PC-3 (cell line): ENCODE data around the gene LPCAT1. TPM values are rescaled to one million over a fixed set of nuclear protein-coding genes. Genes with fewer than 3 reads are reported as not detected.
"Not testable (repeated sequence)": the region's sequence is repeated elsewhere in the genome, so short reads cannot be mapped to it uniquely, and the experiment has no call there.

Experiments used
- ATAC-seq: fragments of 200-7000 bp; cut with Tn5 transposase; 2 replicates; pipeline ENCODE4 v1.9.1; 2020; ENCODE audit warnings: mild to moderate bottlenecking, moderate library complexity
- BruUV-seq: library from RNA; stranded (reverse); fragments of 400-500 nt; replicated peaks from 2 replicates; lab custom pipeline; 2021; lab: Mats Ljungman, UMichigan
- CTCF ChIA-PET: fragments of 300-600 bp; sonication (Branson Sonifier 250); formaldehyde crosslinking; loops from one replicate; lab custom pipeline; 2022; ENCODE audit warnings: antibody characterized with exemption; lab: Charles Lee
- POLR2A ChIA-PET: fragments of 300-600 bp; sonication (Branson Sonifier 250); formaldehyde crosslinking; loops from one replicate; lab custom pipeline; 2022; ENCODE audit warnings: antibody characterized with exemption; ENCODE audit not compliant: unreplicated experiment; lab: Charles Lee
- DNase-seq: peaks from one replicate; pipeline ENCODE4 v3.0.0-alpha.2; 2015
- H2AFZ ChIP-seq: fragments of 300-600 bp; sonication (generic); 2 replicates; pipeline ENCODE4 v1.6.0; 2016; ENCODE audit warnings: antibody characterized with exemption, low read length
- H3F3A ChIP-seq: fragments of 300-600 bp; sonication (generic); one replicate; pipeline ENCODE4 v1.6.0; 2017; ENCODE audit warnings: antibody characterized with exemption, low read length, control low read depth, mild to moderate bottlenecking; ENCODE audit not compliant: unreplicated experiment
- H3K27ac ChIP-seq: fragments of 300-600 bp; sonication (generic); 2 replicates; pipeline ENCODE4 v1.5.1; 2016; ENCODE audit warnings: mild to moderate bottlenecking, low read length
- H3K27me3 ChIP-seq: fragments of 300-600 bp; sonication (generic); 2 replicates; pipeline ENCODE4 v1.6.1; 2016; ENCODE audit warnings: low read length, mixed read lengths
- H3K36me3 ChIP-seq: fragments of 300-600 bp; sonication (generic); 2 replicates; pipeline ENCODE4 v1.6.1; 2016; ENCODE audit warnings: low read depth, mixed run types, low read length, mixed read lengths
- H3K4me1 ChIP-seq: fragments of 300-600 bp; sonication (generic); 2 replicates; pipeline ENCODE4 v1.5.1; 2016; ENCODE audit warnings: low read length; ENCODE audit not compliant: insufficient read depth
- H3K4me2 ChIP-seq: fragments of 300-600 bp; sonication (generic); 2 replicates; pipeline ENCODE4 v1.6.0; 2016; ENCODE audit warnings: low read length
- H3K4me3 ChIP-seq: fragments of 300-600 bp; sonication (generic); 2 replicates; pipeline ENCODE4 v1.5.1; 2016; ENCODE audit warnings: mild to moderate bottlenecking, low read length, mixed read lengths
- H3K79me2 ChIP-seq: fragments of 300-600 bp; sonication (generic); 2 replicates; pipeline ENCODE4 v1.6.1; 2017; ENCODE audit warnings: low read length, mixed read lengths
- H3K9ac ChIP-seq: fragments of 300-600 bp; sonication (generic); 2 replicates; pipeline ENCODE4 v1.6.0; 2016; ENCODE audit warnings: mild to moderate bottlenecking, low read length
- H3K9me2 ChIP-seq: fragments of 300-600 bp; sonication (generic); replicated peaks from 2 replicates; pipeline ENCODE4 v1.6.1; 2016; ENCODE audit warnings: mixed run types, low read length, mixed read lengths
- H3K9me3 ChIP-seq: fragments of 300-600 bp; sonication (generic); 2 replicates; pipeline ENCODE4 v1.6.1; 2016; ENCODE audit warnings: low read length, mixed read lengths
- H4K20me1 ChIP-seq: fragments of 300-600 bp; sonication (generic); 2 replicates; pipeline ENCODE4 v1.6.1; 2016; ENCODE audit warnings: low read length, mixed read lengths
- EZH2 ChIP-seq: fragments of 300-600 bp; sonication (generic); IDR thresholded peaks from one replicate; pipeline ENCODE4 v1.6.1; 2017; ENCODE audit warnings: antibody characterized with exemption, mild to moderate bottlenecking, low read length; ENCODE audit not compliant: unreplicated experiment
- EZH2phosphoT487 ChIP-seq: fragments of 300-600 bp; sonication (generic); IDR thresholded peaks from 2 replicates; pipeline ENCODE4 v1.6.1; 2018; ENCODE audit warnings: mild to moderate bottlenecking, antibody characterized with exemption, low read length, borderline replicate concordance
- intact Hi-C: fragments of 100-400 bp; cut with micrococcal nuclease; formaldehyde crosslinking; loops from 2 replicates; pipeline ENCODE4 v1.9.0; 2023
- total RNA-seq: library from RNA; depleted of rRNA; stranded (reverse); fragments of >200 nt; gene quantifications from 2 replicates; pipeline ENCODE4 v1.2.3, GENCODE V29; 2014
- TF ChIP-seq, protein P1 (sequence below): fragments of 300-600 bp; sonication (generic); conservative IDR thresholded peaks from 2 replicates; pipeline ENCODE4 v1.5.1; 2017; ENCODE audit warnings: antibody characterized with exemption, low read depth, mild to moderate bottlenecking, low read length

Gene LPCAT1
- total RNA-seq, 1 experiment from 2014 or later, result 121 TPM

DNA sequence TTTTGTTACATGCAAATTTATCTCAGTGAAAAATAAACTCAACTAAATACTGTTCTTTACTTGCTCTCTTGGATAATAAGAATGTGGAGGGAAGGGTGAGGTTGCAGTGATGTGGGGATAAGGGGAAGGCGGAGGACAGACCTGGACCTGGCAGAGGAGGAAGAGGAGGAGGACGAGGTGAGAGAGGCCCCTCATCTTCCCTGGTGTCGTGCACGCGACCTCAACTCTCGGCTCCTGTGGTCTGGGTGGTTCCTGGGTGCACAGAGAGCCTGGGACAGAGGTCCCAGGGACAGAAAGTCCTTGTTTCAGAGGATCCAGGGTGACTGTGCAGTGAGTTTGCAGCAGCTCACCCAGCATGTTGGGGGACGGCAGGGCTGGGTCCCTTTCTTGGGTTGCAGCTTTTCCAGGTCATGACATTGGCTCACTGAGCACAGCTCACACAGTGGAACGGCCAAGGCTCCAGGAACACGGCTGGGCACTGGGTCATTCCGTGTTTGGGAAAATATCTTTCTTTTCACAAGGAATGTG is 37.7 kb upstream of the LPCAT1 start:
- CTCF ChIA-PET, result no interaction called here
- Histone ChIP-seq H3K4me2 (no peak overlapping the region), H3K9ac (no peak overlapping the region), H3F3A (no peaks in the 10 kb centered on the region), H2AFZ (no peak overlapping the region), H3K4me3 (no peak overlapping the region), H3K36me3 (no peaks in the 10 kb centered on the region), H3K9me2 (no peaks in the 10 kb centered on the region), H3K27me3 (no peaks in the 10 kb centered on the region), H3K79me2 (0 out of 2 replicates have a peak, but pooled peaks cover 6% of the 10 kb centered on the region), H3K27ac (no peak overlapping the region), H3K9me3 (no peaks in the 10 kb centered on the region), H4K20me1 (no peaks in the 10 kb centered on the region), H3K4me1 (peaks cover 46% of the 10 kb centered on the region)
- POLR2A ChIA-PET, result no interaction called here
- intact Hi-C loops, result no loop called here
- no peak for ATAC-seq
- TF ChIP-seq EZH2phosphoT487 (no peak), EZH2 (no peak)
- TF ChIP-seq, protein P1, sequence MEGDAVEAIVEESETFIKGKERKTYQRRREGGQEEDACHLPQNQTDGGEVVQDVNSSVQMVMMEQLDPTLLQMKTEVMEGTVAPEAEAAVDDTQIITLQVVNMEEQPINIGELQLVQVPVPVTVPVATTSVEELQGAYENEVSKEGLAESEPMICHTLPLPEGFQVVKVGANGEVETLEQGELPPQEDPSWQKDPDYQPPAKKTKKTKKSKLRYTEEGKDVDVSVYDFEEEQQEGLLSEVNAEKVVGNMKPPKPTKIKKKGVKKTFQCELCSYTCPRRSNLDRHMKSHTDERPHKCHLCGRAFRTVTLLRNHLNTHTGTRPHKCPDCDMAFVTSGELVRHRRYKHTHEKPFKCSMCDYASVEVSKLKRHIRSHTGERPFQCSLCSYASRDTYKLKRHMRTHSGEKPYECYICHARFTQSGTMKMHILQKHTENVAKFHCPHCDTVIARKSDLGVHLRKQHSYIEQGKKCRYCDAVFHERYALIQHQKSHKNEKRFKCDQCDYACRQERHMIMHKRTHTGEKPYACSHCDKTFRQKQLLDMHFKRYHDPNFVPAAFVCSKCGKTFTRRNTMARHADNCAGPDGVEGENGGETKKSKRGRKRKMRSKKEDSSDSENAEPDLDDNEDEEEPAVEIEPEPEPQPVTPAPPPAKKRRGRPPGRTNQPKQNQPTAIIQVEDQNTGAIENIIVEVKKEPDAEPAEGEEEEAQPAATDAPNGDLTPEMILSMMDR, result no peak
- BruUV-seq, result no TSS peak
- DNase-seq, result no peak

DNA sequence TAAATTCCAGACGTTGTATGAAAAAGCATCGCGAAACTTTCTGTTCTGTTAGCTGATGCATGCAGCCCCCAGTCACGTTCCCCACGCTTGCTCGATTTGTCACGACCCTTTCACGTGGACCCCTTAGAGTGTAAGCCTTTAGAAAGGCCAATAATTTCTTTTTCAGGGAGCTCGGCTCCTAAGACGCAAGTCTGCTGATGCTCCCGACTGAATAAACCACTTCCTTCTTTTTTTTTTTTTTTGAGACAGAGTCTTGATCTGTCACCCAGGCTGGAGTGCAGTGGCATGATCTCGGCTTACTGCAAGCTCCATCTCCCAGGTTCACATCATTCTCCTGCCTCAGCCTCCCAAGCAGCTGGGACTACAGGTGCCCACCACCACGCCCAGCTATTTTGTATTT is 36.7 kb upstream of the LPCAT1 start:
- H3F3A ChIP-seq, H3K4me3 ChIP-seq, POLR2A ChIA-PET, intact Hi-C loops, H3K79me2 ChIP-seq, H3K4me2 ChIP-seq, H3K9me3 ChIP-seq, H3K27me3 ChIP-seq, H2AFZ ChIP-seq, ATAC-seq, BruUV-seq, H4K20me1 ChIP-seq, H3K36me3 ChIP-seq, CTCF ChIA-PET, H3K9ac ChIP-seq, H3K9me2 ChIP-seq, DNase-seq, H3K27ac ChIP-seq: not testable (repeated sequence)
- H3K4me1 ChIP-seq, result peaks cover 48% of the 10 kb centered on the region

DNA sequence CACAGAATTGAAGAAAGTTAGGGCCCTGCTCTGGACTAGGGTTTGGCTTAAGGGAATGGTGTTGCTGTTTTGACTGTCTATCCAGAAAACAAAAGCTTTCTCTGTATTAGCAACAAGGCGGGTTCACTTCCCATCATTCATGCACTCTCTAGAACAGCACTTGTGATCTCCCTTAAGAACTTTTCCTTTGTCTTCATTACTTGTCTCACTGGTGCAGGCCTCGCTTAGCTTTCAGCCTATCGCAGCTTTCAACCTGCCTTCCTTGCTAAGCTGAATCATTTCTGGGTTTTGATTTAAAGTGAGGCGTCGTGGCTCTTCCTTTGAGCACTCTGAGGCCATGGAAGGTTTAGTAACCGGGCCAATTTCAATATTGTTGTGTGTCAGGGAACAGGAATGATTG is 35.2 kb upstream of the LPCAT1 start:
- no peak for ATAC-seq
- H4K20me1 ChIP-seq, result no peaks in the 10 kb centered on the region
- no peaks in the 10 kb centered on the region for H3K27me3 ChIP-seq
- no peaks in the 10 kb centered on the region for H3K9me3 ChIP-seq
- no TSS peak for BruUV-seq
- ChIA-PET CTCF (no interaction called here), POLR2A (no interaction called here)
- no peak overlapping the region for H3K4me3 ChIP-seq
- no peak overlapping the region for H3K27ac ChIP-seq
- intact Hi-C loops, result loop anchor here (5.0 kb wide), 1 partner anchor 37 kb away; the partner anchor contains the start of gene LPCAT1
- peaks cover 47% of the 10 kb centered on the region for H3K4me1 ChIP-seq
- H3K4me2 ChIP-seq, result no peak overlapping the region
- no peaks in the 10 kb centered on the region for H3K36me3 ChIP-seq
- no peaks in the 10 kb centered on the region for H3F3A ChIP-seq
- DNase-seq, result no peak
- no peaks in the 10 kb centered on the region for H3K9me2 ChIP-seq
- TF ChIP-seq, protein P1, result no peak
- TF ChIP-seq EZH2phosphoT487 (no peak), EZH2 (no peak)
- H2AFZ ChIP-seq, result no peak overlapping the region
- 0 out of 2 replicates have a peak, but pooled peaks cover 6% of the 10 kb centered on the region for H3K79me2 ChIP-seq
- no peak overlapping the region for H3K9ac ChIP-seq
